H1 (cell line): ENCODE data around the gene GOLGA2. TPM values are rescaled to one million over a fixed set of nuclear protein-coding genes. Genes with fewer than 3 reads are reported as not detected.

ENCODE experiments used
- CTCF ChIA-PET: fragments of 300-600 bp; sonication (Branson Sonifier 250); formaldehyde crosslinking; loops from one replicate; lab custom pipeline; 2021; ENCODE audit not compliant: partially characterized antibody; lab: Charles Lee
- POLR2A ChIA-PET: fragments of 300-600 bp; sonication (Branson Sonifier 250); formaldehyde crosslinking; loops from one replicate; lab custom pipeline; 2021; ENCODE audit warnings: inconsistent platforms; ENCODE audit not compliant: partially characterized antibody; lab: Charles Lee
- DNase-seq, 2 experiments: peaks; one replicate each; pipeline versions ENCODE4 v3.0.0 to v3.0.0-alpha.2; 2010 to 2022; ENCODE audit warnings: low spot score in 2 of 2, low read depth in 1 of 2, mixed read lengths in 1 of 2
- FAIRE-seq: peaks from 2 replicates; lab custom pipeline; 2011; peaks lifted over from hg19 to GRCh38; lab: Jason Lieb, UNC
- H2AFZ ChIP-seq: 2 replicates; pipeline ENCODE4 v1.8.1; 2012; ENCODE audit warnings: low read length, inconsistent platforms
- H2AK5ac ChIP-seq: 2 replicates; pipeline ENCODE4 v1.6.1; 2013; ENCODE audit warnings: low read depth, low read length
- H2BK120ac ChIP-seq: replicated peaks from 2 replicates; pipeline ENCODE3; 2013; ENCODE audit warnings: low read depth, low read length, inconsistent platforms
- H2BK12ac ChIP-seq: 2 replicates; pipeline ENCODE4 v1.6.1; 2013; ENCODE audit warnings: low read depth, low read length
- H2BK15ac ChIP-seq: 2 replicates; pipeline ENCODE4 v1.6.1; 2013; ENCODE audit warnings: low read length
- H2BK20ac ChIP-seq: 2 replicates; pipeline ENCODE4 v1.6.1; 2013; ENCODE audit warnings: low read length
- H2BK5ac ChIP-seq: 2 replicates; pipeline ENCODE4 v1.6.1; 2013; ENCODE audit warnings: low read depth, low read length
- H3K14ac ChIP-seq: 2 replicates; pipeline ENCODE4 v1.6.1; 2013; ENCODE audit warnings: inconsistent platforms; ENCODE audit not compliant: insufficient read length
- H3K18ac ChIP-seq: 2 replicates; pipeline ENCODE4 v1.6.1; 2013; ENCODE audit warnings: low read length; ENCODE audit errors: extremely low read depth
- H3K23ac ChIP-seq: 2 replicates; pipeline ENCODE4 v1.6.1; 2013; ENCODE audit warnings: inconsistent platforms; ENCODE audit not compliant: insufficient read length
- H3K23me2 ChIP-seq: 2 replicates; pipeline ENCODE4 v1.6.1; 2013; ENCODE audit warnings: low read depth, low read length
- H3K27ac ChIP-seq: 2 replicates; pipeline ENCODE4 v1.6.1; 2011; ENCODE audit warnings: low read depth, low read length, inconsistent platforms
- H3K27me3 ChIP-seq, 4 experiments: replicated peaks in 1 of 4; 1 replicate in 1 of 4; 2 replicates in 3 of 4; pipeline versions ENCODE4 v1.6.1 to v1.8.1; 2011 to 2013; ENCODE audit warnings: low read length in 3 of 4, mild to moderate bottlenecking in 3 of 4, inconsistent platforms in 2 of 4, mixed read lengths in 2 of 4, moderate library complexity in 1 of 4; ENCODE audit not compliant: control insufficient read depth in 3 of 4, insufficient read depth in 3 of 4; ENCODE audit errors: extremely low read depth in 1 of 4
- H3K36me3 ChIP-seq, 4 experiments: 2 replicates each; pipeline versions ENCODE4 v1.6.1 to v1.8.1; 2011 to 2013; ENCODE audit warnings: mild to moderate bottlenecking in 4 of 4, low read length in 3 of 4, moderate library complexity in 2 of 4, control low read depth in 1 of 4, inconsistent platforms in 1 of 4; ENCODE audit not compliant: insufficient read depth in 4 of 4, control insufficient read depth in 2 of 4
- H3K4ac ChIP-seq: replicated peaks from 2 replicates; pipeline ENCODE3; 2013; ENCODE audit warnings: low read length, low read depth, mixed read lengths, inconsistent platforms; ENCODE audit not compliant: insufficient read length
- H3K4me1 ChIP-seq, 4 experiments: replicated peaks in 1 of 4; 1 replicate in 1 of 4; 2 replicates in 3 of 4; pipeline versions ENCODE4 v1.6.1 to v1.8.1; 2011 to 2013; ENCODE audit warnings: low read length in 3 of 4, inconsistent platforms in 2 of 4, mixed read lengths in 1 of 4; ENCODE audit not compliant: insufficient read depth in 4 of 4, control insufficient read depth in 3 of 4
- H3K4me2 ChIP-seq, 2 experiments: 2 replicates each; pipeline versions ENCODE4 v1.6.1 to v1.8.1; 2011 to 2013; ENCODE audit warnings: low read depth in 2 of 2, low read length in 2 of 2, control low read depth in 1 of 2, inconsistent platforms in 1 of 2, mild to moderate bottlenecking in 1 of 2; ENCODE audit not compliant: insufficient read depth in 1 of 2
- H3K4me3 ChIP-seq, 4 experiments: fragments of 200-600, 300-600 bp in 1 of 4; sonication (generic), shearing (Covaris generic), sonication (Bioruptor Twin) in 1 of 4; 2 replicates each; pipeline versions ENCODE4 v1.5.1 to v1.8.1; 2011 to 2016; ENCODE audit warnings: low read length in 4 of 4, low read depth in 3 of 4, control low read depth in 2 of 4, inconsistent platforms in 2 of 4, mild to moderate bottlenecking in 2 of 4, mixed read lengths in 1 of 4, moderate library complexity in 1 of 4; ENCODE audit not compliant: insufficient read depth in 2 of 4; ENCODE audit errors: extremely low read depth in 1 of 4
- H3K56ac ChIP-seq: replicated peaks from 2 replicates; pipeline ENCODE3; 2013; ENCODE audit warnings: low read depth, mild to moderate bottlenecking, mixed read lengths, low read length, inconsistent platforms; ENCODE audit not compliant: insufficient read length
- H3K79me1 ChIP-seq: 2 replicates; pipeline ENCODE4 v1.6.1; 2013; ENCODE audit warnings: low read depth, low read length, control low read depth
- H3K79me2 ChIP-seq, 2 experiments: 2 replicates each; pipeline versions ENCODE4 v1.6.1 to v1.8.1; 2012 to 2013; ENCODE audit warnings: low read length in 2 of 2, mild to moderate bottlenecking in 2 of 2, inconsistent platforms in 1 of 2; ENCODE audit not compliant: insufficient read depth in 2 of 2, control insufficient read depth in 1 of 2
- H3K9ac ChIP-seq, 4 experiments: replicated peaks in 1 of 4; 1 replicate in 1 of 4; 2 replicates in 3 of 4; pipeline versions ENCODE4 v1.6.1 to v1.8.1; 2011 to 2013; ENCODE audit warnings: low read depth in 3 of 4, low read length in 3 of 4, control low read depth in 2 of 4, mild to moderate bottlenecking in 2 of 4, moderate library complexity in 2 of 4, inconsistent platforms in 1 of 4; ENCODE audit errors: extremely low read depth in 1 of 4
- H3K9me3 ChIP-seq, 2 experiments: 2 replicates each; pipeline versions ENCODE4 v1.6.1 to v1.8.1; 2012 to 2013; ENCODE audit warnings: mild to moderate bottlenecking in 2 of 2, moderate library complexity in 2 of 2, control low read depth in 1 of 2, inconsistent platforms in 1 of 2, low read depth in 1 of 2, low read length in 1 of 2, mixed read lengths in 1 of 2; ENCODE audit not compliant: insufficient read depth in 2 of 2
- H4K20me1 ChIP-seq, 2 experiments: replicated peaks in 1 of 2; 2 replicates each; pipeline versions ENCODE3 to v1.8.1; 2011 to 2013; ENCODE audit warnings: inconsistent platforms in 2 of 2, low read length in 2 of 2, mild to moderate bottlenecking in 1 of 2; ENCODE audit not compliant: insufficient read depth in 2 of 2, control insufficient read depth in 1 of 2
- H4K5ac ChIP-seq: 2 replicates; pipeline ENCODE4 v1.6.1; 2013; ENCODE audit warnings: low read length, low read depth, mixed read lengths, inconsistent platforms; ENCODE audit not compliant: insufficient read length
- H4K8ac ChIP-seq: 2 replicates; pipeline ENCODE4 v1.8.0; 2013; ENCODE audit warnings: mild to moderate bottlenecking, moderate library complexity, low read length, inconsistent platforms; ENCODE audit not compliant: insufficient read depth; ENCODE audit errors: extremely low read depth
- H4K91ac ChIP-seq: replicated peaks from 2 replicates; pipeline ENCODE3; 2013; ENCODE audit warnings: low read length, mixed read lengths, inconsistent platforms; ENCODE audit not compliant: insufficient read length
- GABPA ChIP-seq: IDR thresholded peaks from 2 replicates; pipeline ENCODE4 v1.6.1; 2011; ENCODE audit warnings: mild to moderate bottlenecking, low read length, moderate library complexity, borderline replicate concordance; ENCODE audit not compliant: insufficient read depth
- POLR2A ChIP-seq, 2 experiments: IDR thresholded peaks; 1 replicate in 1 of 2; 2 replicates in 1 of 2; pipeline ENCODE4 v1.6.1; 2011; ENCODE audit warnings: low read depth in 2 of 2, low read length in 2 of 2, mild to moderate bottlenecking in 2 of 2; ENCODE audit errors: control extremely low read depth in 1 of 2
- WGBS, 2 experiments: shearing (Covaris generic) in 1 of 2; methylation state at CpG; one replicate each; pipeline versions ENCODE4 v1.1.6 to v1.1.7; 2013 to 2015; ENCODE audit warnings: low lambda C conversion rate in 2 of 2, mixed read lengths in 2 of 2, inconsistent platforms in 1 of 2, low coverage in 1 of 2, missing lambda C conversion rate in 1 of 2; ENCODE audit not compliant: insufficient replicate concordance in 2 of 2, insufficient coverage in 1 of 2, insufficient read length in 1 of 2; ENCODE audit errors: extremely low coverage in 1 of 2, missing lambda C conversion rate in 1 of 2; 5-methylcytosine and 5-hydroxymethylcytosine counted together
- polyA plus RNA-seq, 7 experiments: library from polyadenylated mRNA; depleted of rRNA in 3 of 7; stranded (reverse) in 5 of 7; unstranded in 2 of 7; fragments of >200 nt in 5 of 7; fragments of 200-250 nt in 2 of 7; gene quantifications; 1 replicate in 5 of 7; 2 replicates in 1 of 7; 4 replicates in 1 of 7; pipeline versions ENCODE4 v1.2.1 to v1.2.3, GENCODE V29; 2011 to 2013; ENCODE audit warnings: missing spikeins in 2 of 7, mixed read lengths in 2 of 7
- total RNA-seq: library from RNA; stranded (reverse); fragmentation: NEBNext Ultra II Directional; extraction: Animal tissue kit (Norgen Biotek cat#: 25700); gene quantifications from 2 replicates; pipeline ENCODE4 v1.2.1, GENCODE V29; 2021

Gene GOLGA2
- total and polyA plus RNA-seq, 2 of the 8 experiments (the other 6 are each of a cell fraction or from before 2014, with no cell fraction given), result 13.1 to 43.6 TPM

DNA sequence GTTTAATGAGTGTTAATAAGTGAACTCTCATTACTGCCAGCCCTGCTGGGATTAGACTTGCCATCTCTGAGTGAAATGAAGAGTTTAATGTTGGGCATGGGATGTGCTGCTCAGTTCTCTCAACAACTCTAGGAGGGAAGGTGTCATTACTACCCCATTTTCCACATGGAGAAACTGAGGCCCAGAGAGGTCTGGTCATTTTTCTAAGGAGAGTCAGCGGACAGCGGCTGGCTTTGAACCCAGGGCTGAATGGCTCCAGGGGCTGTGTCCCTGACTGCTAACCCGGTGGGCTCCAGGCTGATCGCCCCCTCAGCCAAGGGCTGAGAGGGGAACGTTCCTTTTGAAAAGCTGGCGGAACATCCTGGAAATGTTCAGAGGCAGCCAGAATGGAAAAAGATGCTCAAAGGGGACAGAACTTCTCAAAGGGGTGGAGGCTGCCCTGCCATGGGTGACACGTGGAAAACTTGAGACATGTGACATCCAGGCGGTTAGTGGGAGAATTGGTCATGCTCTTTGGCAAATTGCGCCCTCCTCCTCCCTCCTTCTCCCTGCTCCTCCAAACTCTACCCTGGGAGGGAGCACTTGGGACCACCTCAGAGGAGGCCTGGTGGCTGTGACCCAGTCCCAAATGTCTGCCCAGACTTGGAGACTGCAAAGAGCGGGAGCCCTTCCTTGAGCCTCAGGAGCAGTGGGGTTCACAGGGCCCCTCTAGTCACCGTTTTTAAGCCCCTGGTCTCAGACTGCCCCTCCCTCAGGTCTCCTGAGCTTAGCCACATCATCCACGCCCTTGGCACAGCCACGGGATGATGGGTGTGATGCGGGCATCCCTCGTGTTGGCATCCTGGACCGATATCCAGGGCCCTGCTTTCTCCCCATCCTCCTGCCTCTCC is 43.9 kb downstream of the GOLGA2 start:
- no peak overlapping the region for H3K56ac ChIP-seq
- no peak overlapping the region for H2BK15ac ChIP-seq
- no peaks in the 10 kb centered on the region for H3K79me2 ChIP-seq
- no peak overlapping the region for H2BK5ac ChIP-seq
- peaks cover 0 to 2% (median 0%) of the 10 kb centered on the region in 4 experiments; a peak in 1 of 8 replicates for H3K36me3 ChIP-seq
- no peak overlapping the region for H4K5ac ChIP-seq
- no peak overlapping the region for H3K23ac ChIP-seq
- no peak overlapping the region for H2BK120ac ChIP-seq
- CTCF ChIA-PET, result interaction anchor here (1.3 to 1.8 kb wide), 3 partner anchors 22 to 107 kb away, joined by 3 to 7 read pairs (median 3); no protein-coding TSS in a partner anchor
- H3K4me1 ChIP-seq, result no peaks in the 10 kb centered on the region
- no peak overlapping the region for H4K91ac ChIP-seq
- H3K18ac ChIP-seq, result no peak overlapping the region
- no peaks in the 10 kb centered on the region for H3K9me3 ChIP-seq
- no peak overlapping the region for H2AK5ac ChIP-seq
- H3K4me2 ChIP-seq, result no peak overlapping the region
- peaks cover 0 to 2% of the 10 kb centered on the region in 2 experiments for H4K20me1 ChIP-seq
- 87% methylated on average over 16 of the region's 16 CpGs; no CpG with 5 or more reads in 1 of the 2 experiments for WGBS, 2 experiments
- no peak overlapping the region for H2BK12ac ChIP-seq
- H3K79me1 ChIP-seq, result no peaks in the 10 kb centered on the region
- H3K23me2 ChIP-seq, result no peaks in the 10 kb centered on the region
- POLR2A ChIA-PET, result interaction anchor here (1.2 to 4.2 kb wide), 5 partner anchors 9 to 18 kb away, joined by 5 to 21 read pairs (median 6); no protein-coding TSS in a partner anchor
- no peak overlapping the region for H2BK20ac ChIP-seq
- H3K27ac ChIP-seq, result no peak overlapping the region
- DNase-seq (no peak), FAIRE-seq (no peak)
- peak in 1 of 2 experiments; percentile 34; a peak in 1 of 3 replicates for TF ChIP-seq POLR2A (IDR thresholded peaks at IDR 0.05; ENCODE audit: control extremely low read depth in 1 of 2, low read depth in 2 of 2, low read length in 2 of 2)
- no peak for TF ChIP-seq GABPA
- H3K4ac ChIP-seq, result no peak overlapping the region
- no peak overlapping the region for H2AFZ ChIP-seq
- H3K14ac ChIP-seq, result no peak overlapping the region
- no peaks in the 10 kb centered on the region; a peak in 1 of 7 replicates for H3K27me3 ChIP-seq
- H3K4me3 ChIP-seq, result no peak overlapping the region
- H3K9ac ChIP-seq, result no peak overlapping the region
- peak overlapping the region; percentile 35; the same call in 1 of the 2 replicates for H4K8ac ChIP-seq
